Psoas muscle (tissue), 8 donors: ENCODE results near the gene PHACTR3. TPM values are rescaled to one million over a fixed set of nuclear protein-coding genes. Genes with fewer than 3 reads are reported as not detected.

Experiments used
- ATAC-seq, 4 donors: fragments of 200-7000 bp; cut with Tn5 transposase; one replicate each; pipeline ENCODE4 v1.9.1; 2020; ENCODE audit warnings: moderate library complexity in 3 of 4, mild to moderate bottlenecking in 2 of 4
- DNase-seq, 2 donors: peaks; one replicate each; pipeline ENCODE4 v3.0.0-alpha.2; 2020
- H3K27ac ChIP-seq: fragments of 200-600 bp; one replicate; pipeline ENCODE4 v1.8.0; 2022
- H3K27me3 ChIP-seq, 3 donors: fragments of 200-600 bp in 1 of 3; one replicate each; pipeline versions ENCODE4 v1.6.1 to v1.8.0; 2013 to 2022; ENCODE audit warnings: low read length in 2 of 3, mild to moderate bottlenecking in 2 of 3, moderate library complexity in 1 of 3; ENCODE audit not compliant: insufficient read depth in 3 of 3
- H3K36me3 ChIP-seq, 2 donors: fragments of 200-600 bp in 1 of 2; one replicate each; pipeline versions ENCODE4 v1.6.1 to v1.8.0; 2013 to 2022; ENCODE audit warnings: low read depth in 1 of 2, mild to moderate bottlenecking in 1 of 2, moderate library complexity in 1 of 2; ENCODE audit not compliant: insufficient read depth in 1 of 2
- H3K4me1 ChIP-seq: fragments of 200-600 bp; one replicate; pipeline ENCODE4 v1.8.0; 2022
- H3K4me3 ChIP-seq: fragments of 200-600 bp; one replicate; pipeline ENCODE4 v1.8.0; 2022; ENCODE audit warnings: mild to moderate bottlenecking
- H3K9me3 ChIP-seq: fragments of 200-600 bp; one replicate; pipeline ENCODE4 v1.8.0; 2022
- CTCF ChIP-seq: fragments of 200-600 bp; IDR thresholded peaks from one replicate; pipeline ENCODE4 v1.8.0; 2022; ENCODE audit warnings: antibody characterized with exemption
- WGBS, 3 donors: extraction: QIAGEN DNeasy Blood & Tissue Kit; methylation state at CpG; one replicate each; pipeline versions ENCODE4 v1.1.6 to v1.1.7; 2013; 5-methylcytosine and 5-hydroxymethylcytosine counted together
- intact Hi-C, 2 donors: fragments of 100-400 bp; cut with DNase I; formaldehyde crosslinking; loops; one replicate each; pipeline versions ENCODE4 v1.11.0 to v1.14.2; 2022
- polyA plus RNA-seq, 3 donors: library from polyadenylated mRNA; stranded (reverse); fragments of 200-250 nt; gene quantifications; one replicate each; pipeline ENCODE4 v1.2.3, GENCODE V29; 2013
- total RNA-seq, 4 donors: library from RNA; stranded (reverse); fragmentation: NEBNext Ultra II Directional in 2 of 4; extraction: Animal tissue kit (Norgen Biotek cat#: 25700) in 2 of 4; gene quantifications; one replicate each; pipeline versions ENCODE4 v1.2.1 to v1.2.4, GENCODE V29; 2021 to 2023
- donor health status: healthy with polysubstance abuse.
- donor health status: DM: no; HTN: no; CAD: no; lungs with moderate emphysema.
- donor health status: Bipolar disorder and iron deficiency.
- donor health status: healthy.
- donor health status: DM: yes; HTN: yes; CAD: no.
- donor health status: DM: no; HTN: no; CAD: no.
- donor health status: DM: no; HTN: no; CAD: no.
- donor health status: DM: yes; HTN: yes; CAD: no.

Gene PHACTR3
- total and polyA plus RNA-seq, 7 donors, result 0.10 to 0.46 (median 0.15) TPM; not detected in 3

DNA sequence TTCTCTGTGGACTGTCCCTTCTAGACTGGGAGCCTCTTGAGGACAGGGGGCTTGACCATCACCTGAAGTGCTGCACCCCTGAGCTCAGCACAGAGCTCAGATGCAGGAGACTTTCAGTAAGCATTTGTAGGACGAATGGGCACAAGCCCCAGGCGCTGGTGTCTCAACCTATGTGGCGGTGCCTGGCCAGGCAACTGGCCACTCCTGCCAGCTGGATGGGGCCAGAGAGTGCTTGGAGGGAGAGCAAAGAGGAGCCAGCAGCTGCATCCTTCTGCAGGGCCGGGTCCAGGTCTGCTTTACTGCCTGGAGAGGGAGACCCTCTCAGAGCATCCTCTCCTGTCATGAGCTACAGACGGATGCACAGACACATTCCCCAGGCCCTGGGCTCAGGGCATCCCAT is 4.5 kb downstream of the PHACTR3 start:
- no peak for ATAC-seq
- WGBS, 3 donors, result 57 to 75% (median 72%) methylated on average over 5 of the region's 5 CpGs
- Histone ChIP-seq H3K9me3 (no peaks in the 10 kb centered on the region), H3K36me3 (no peaks in the 10 kb centered on the region), H3K4me1 (no peaks in the 10 kb centered on the region), H3K27ac (no peak overlapping the region), H3K27me3 (peaks cover 0 to 53% (median 7%) of the 10 kb centered on the region in 3 donors), H3K4me3 (no peak overlapping the region)
- no peak for DNase-seq
- intact Hi-C loops, result no loop called here
- TF ChIP-seq CTCF, result no peak

DNA sequence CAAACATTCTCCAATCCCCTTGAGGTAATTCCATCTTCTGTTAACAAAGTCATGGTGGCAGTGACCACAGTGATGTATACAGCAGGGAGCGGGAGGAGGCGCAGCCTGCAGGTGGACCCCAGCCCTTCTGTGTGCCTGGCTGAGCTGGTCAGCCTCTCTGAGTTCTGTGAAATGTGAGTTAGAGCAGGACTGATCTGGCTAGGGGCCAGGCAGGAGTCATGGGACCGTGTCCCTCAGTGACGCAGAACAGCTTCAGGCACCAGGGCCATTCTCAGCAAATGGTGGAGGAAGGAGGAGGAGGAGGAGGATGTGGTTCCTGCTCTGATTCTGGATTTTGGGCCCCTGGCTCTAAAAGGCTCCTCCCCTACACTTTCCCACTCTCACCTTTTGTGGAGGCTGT is 6.9 kb downstream of the PHACTR3 start:
- 65 to 69% (median 68%) methylated on average over 4 of the region's 4 CpGs for WGBS, 3 donors
- H3K27me3 ChIP-seq, result peaks cover 0 to 29% (median 0%) of the 10 kb centered on the region in 3 donors

GRCh38 chr20:59613861-59614260 is 9.5 kb downstream of the PHACTR3 start:
- no peaks in the 10 kb centered on the region for H3K9me3 ChIP-seq
- 87 to 92% (median 89%) methylated on average over 5 of the region's 5 CpGs for WGBS, 3 donors
- no peak overlapping the region for H3K27ac ChIP-seq
- H3K4me1 ChIP-seq, result no peaks in the 10 kb centered on the region
- peaks cover 0 to 4% (median 0%) of the 10 kb centered on the region in 3 donors for H3K27me3 ChIP-seq
- DNase-seq, result no peak
- no peak overlapping the region for H3K4me3 ChIP-seq
- H3K36me3 ChIP-seq, result no peaks in the 10 kb centered on the region
- ATAC-seq, result no peak
- intact Hi-C loops, result no loop called here
- TF ChIP-seq CTCF, result no peak

More for the DNA sequence above, 6.9 kb downstream of the PHACTR3 start:
- DNase-seq (no peak), ATAC-seq (no peak)
- intact Hi-C loops, result no loop called here
- Histone ChIP-seq H3K27ac (no peak overlapping the region), H3K9me3 (no peaks in the 10 kb centered on the region), H3K4me3 (no peak overlapping the region), H3K36me3 (no peaks in the 10 kb centered on the region), H3K4me1 (no peaks in the 10 kb centered on the region)
- no peak for TF ChIP-seq CTCF

GRCh38 chr20:59614714-59615113 is 10.4 kb downstream of the PHACTR3 start:
- Histone ChIP-seq H3K36me3 (no peaks in the 10 kb centered on the region), H3K9me3 (no peaks in the 10 kb centered on the region), H3K4me1 (no peaks in the 10 kb centered on the region), H3K27ac (no peak overlapping the region), H3K4me3 (no peak overlapping the region), H3K27me3 (no peaks in the 10 kb centered on the region)
- TF ChIP-seq CTCF, result no peak
- 61 to 62% (median 62%) methylated on average over 7 of the region's 7 CpGs for WGBS, 3 donors
- intact Hi-C loops, result no loop called here
- DNase-seq, result no peak
- ATAC-seq, result no peak

GRCh38 chr20:59616306-59616705 is 12.0 kb downstream of the PHACTR3 start:
- no peaks in the 10 kb centered on the region for H3K36me3 ChIP-seq
- H3K27ac ChIP-seq, result no peak overlapping the region
- peaks cover 0 to 6% (median 0%) of the 10 kb centered on the region in 3 donors for H3K27me3 ChIP-seq
- no peak for TF ChIP-seq CTCF
- intact Hi-C loops, result no loop called here
- no peaks in the 10 kb centered on the region for H3K9me3 ChIP-seq
- no peak overlapping the region for H3K4me3 ChIP-seq
- no peaks in the 10 kb centered on the region for H3K4me1 ChIP-seq
- DNase-seq, result no peak
- no peak for ATAC-seq
- whole genome bisulfite sequencing, 3 donors, result 67 to 75% (median 70%) methylated on average over 5 of the region's 5 CpGs
